ENCODE results near the gene PLA2G7.
"Not testable (repeated sequence)": the region's sequence is repeated elsewhere in the genome, so short reads cannot be mapped to it uniquely, and the experiment has no call there.

The PLA2G7 gene

DNA sequence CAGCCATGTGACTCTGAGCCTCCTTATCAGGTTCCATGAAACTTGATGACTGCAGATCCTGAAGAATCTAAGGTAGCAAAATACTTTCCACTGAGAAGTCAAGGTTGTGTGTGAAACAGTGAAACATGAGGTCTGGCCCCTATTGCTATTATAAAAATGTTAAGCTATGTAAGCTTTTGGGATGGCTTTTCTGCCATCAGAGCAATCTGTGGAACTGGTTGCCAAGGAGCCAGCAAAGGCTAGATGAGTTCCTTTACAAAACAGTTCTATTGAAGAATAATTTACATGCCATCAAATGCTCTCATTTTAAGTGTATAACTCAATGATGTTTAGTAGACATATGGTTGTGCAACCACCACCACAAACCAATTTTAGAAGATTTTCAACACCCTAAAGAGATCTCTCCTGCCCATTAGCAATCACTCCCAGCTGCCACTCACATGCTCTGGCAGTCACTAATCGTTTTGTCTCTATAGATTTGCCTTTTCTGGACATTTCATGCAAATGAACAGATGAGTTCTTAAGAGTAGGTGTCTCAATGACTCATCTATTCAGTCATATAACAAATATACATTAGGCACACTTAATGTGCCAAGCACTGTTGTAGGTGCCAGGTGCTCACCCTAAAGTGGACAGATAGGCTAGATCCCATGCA is 38.2 kb upstream of the PLA2G7 start:
- TF ChIP-seq, protein P1, sequence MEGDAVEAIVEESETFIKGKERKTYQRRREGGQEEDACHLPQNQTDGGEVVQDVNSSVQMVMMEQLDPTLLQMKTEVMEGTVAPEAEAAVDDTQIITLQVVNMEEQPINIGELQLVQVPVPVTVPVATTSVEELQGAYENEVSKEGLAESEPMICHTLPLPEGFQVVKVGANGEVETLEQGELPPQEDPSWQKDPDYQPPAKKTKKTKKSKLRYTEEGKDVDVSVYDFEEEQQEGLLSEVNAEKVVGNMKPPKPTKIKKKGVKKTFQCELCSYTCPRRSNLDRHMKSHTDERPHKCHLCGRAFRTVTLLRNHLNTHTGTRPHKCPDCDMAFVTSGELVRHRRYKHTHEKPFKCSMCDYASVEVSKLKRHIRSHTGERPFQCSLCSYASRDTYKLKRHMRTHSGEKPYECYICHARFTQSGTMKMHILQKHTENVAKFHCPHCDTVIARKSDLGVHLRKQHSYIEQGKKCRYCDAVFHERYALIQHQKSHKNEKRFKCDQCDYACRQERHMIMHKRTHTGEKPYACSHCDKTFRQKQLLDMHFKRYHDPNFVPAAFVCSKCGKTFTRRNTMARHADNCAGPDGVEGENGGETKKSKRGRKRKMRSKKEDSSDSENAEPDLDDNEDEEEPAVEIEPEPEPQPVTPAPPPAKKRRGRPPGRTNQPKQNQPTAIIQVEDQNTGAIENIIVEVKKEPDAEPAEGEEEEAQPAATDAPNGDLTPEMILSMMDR (IDR thresholded peaks at IDR 0.05; ENCODE audit: control insufficient read depth, extremely low read depth, insufficient read depth): no peak
- DNase-seq (ENCODE audit: low read depth): no peak
- H3K4me3 ChIP-seq (ENCODE audit: low read depth, low read length): no peak overlapping the region

DNA sequence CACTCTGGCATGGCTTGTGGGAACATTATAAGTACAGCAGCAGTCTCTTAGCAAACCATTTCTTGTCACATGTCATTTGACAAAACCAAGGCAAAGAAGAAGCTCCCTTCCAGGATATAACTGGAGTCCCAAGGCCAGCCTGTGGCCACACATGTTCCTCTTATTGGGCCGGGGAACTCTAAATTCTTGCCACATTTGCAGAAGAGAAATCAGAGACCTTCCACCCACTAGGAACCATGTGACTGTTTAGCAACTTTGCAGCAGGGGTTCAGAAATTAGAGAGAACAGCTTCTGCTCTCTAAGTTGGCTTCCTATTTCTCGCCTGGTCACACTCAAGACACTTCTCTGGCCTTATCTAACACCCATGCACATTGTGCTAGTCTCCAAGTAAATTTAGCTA is 37.6 kb upstream of the PLA2G7 start:
- no peak for DNase-seq (ENCODE audit: low read depth)
- no peak overlapping the region for H3K4me3 ChIP-seq (ENCODE audit: low read depth, low read length)
- TF ChIP-seq, protein P1 (IDR thresholded peaks at IDR 0.05; ENCODE audit: control insufficient read depth, extremely low read depth, insufficient read depth): no peak

DNA sequence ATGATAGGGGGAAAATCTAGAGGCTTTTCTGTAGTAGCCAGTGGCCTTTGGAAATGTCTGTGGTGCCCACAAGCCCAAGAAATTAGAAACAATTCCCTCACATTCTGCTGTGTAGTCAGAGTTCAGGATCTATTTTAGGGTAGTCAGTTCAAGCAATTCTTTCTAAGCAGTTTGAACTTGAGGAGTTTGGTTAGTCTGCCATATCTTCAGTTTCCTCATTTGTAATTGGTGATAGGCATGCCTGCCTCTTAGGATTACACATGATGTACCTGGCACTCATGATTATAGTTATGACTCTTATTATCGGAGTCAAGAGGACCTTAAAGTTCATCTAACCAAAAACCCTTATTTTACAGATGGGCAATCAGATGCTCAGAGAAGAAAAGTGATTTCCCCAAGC is 36.8 kb upstream of the PLA2G7 start:
- H3K4me3 ChIP-seq (ENCODE audit: low read depth, low read length): no peak overlapping the region
- TF ChIP-seq, protein P1 (IDR thresholded peaks at IDR 0.05; ENCODE audit: control insufficient read depth, extremely low read depth, insufficient read depth): no peak
- DNase-seq (ENCODE audit: low read depth): no peak

DNA sequence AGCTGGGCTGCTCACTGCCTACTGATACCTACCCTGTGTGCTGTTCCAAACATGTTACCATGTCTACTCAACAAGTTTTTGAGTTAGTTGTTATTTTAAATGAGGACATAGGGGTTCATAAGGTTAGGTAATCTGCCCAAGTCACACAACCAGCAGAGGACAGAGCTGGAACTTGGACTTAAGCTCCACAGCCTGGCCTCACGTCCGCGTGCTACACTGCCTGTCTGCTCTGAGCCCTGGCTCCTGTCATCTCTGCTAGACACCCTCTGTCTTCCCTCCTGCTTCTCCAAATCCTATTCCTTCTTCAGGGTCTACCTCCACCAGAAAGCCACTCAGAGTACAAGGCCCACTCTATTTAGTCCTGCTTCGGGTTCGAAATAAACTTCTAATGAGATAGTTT is 29.8 kb upstream of the PLA2G7 start:
- DNase-seq (ENCODE audit: low read depth): no peak
- no peak overlapping the region for H3K4me3 ChIP-seq (ENCODE audit: low read depth, low read length)
- TF ChIP-seq, protein P1 (IDR thresholded peaks at IDR 0.05; ENCODE audit: control insufficient read depth, extremely low read depth, insufficient read depth): no peak

DNA sequence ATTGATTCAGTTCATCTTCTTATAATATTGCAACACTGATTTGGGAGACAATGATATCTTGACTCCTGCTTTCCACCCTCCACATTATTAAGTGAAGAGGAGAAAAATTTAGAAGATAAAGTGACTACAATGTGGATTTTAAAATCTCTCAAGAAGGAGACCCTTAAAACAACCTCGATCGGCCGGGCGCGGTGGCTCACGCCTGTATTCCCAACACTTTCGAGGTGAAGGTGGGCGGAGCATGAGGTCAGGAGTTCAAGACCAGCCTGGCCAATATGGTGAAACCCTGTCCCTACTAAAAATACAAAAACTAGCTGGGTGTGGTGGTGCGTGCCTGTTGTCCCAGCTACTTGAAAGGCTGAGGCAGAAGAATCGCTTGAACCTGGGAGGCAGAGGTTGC is 29.1 kb upstream of the PLA2G7 start:
- not testable (repeated sequence) for DNase-seq (ENCODE audit: low read depth); H3K4me3 ChIP-seq (ENCODE audit: low read depth, low read length)

DNA sequence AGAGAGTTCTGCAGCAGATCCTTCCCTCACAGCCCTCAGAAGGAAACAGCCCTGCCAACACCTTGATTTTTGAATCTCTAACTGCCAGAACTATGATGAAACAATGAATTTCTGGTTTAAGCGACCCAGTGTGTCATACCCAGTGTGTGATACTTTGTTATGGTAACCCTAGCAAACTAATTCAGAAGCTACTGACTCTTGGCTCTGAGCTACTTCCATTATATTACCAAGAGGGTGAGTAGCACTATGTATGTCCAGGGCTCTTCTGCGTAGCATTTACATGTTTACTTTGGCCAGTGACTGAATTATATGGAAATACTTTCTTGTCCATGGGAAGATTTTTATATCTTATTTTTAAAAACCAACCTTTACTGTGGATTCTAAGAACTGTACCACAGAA is 28.3 kb upstream of the PLA2G7 start:
- H3K4me3 ChIP-seq (ENCODE audit: low read depth, low read length): no peak overlapping the region
- TF ChIP-seq, protein P1 (IDR thresholded peaks at IDR 0.05; ENCODE audit: control insufficient read depth, extremely low read depth, insufficient read depth): no peak
- no peak for DNase-seq (ENCODE audit: low read depth)

DNA sequence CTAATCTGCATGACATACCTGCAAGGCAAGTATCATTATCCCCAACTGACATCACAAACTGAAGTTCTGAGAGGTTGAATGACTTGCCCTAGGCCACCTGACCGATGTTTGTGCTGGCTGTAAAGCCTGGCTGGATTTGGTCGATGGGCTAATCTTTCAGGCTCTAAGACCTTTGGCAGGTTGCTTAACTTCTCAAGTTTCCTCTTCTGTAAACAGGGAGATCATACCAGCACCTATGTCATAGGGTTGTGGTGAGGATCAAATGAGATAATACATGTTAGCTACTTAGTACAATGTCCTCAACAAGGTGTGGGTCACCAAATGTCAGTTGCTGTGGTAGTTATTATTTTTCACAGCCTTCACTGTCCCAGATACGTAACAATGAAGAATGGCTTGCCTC is 25.8 kb upstream of the PLA2G7 start:
- TF ChIP-seq, protein P1 (IDR thresholded peaks at IDR 0.05; ENCODE audit: control insufficient read depth, extremely low read depth, insufficient read depth): no peak
- no peak for DNase-seq (ENCODE audit: low read depth)
- H3K4me3 ChIP-seq (ENCODE audit: low read depth, low read length): no peak overlapping the region

All from LNCaP clone FGC (cell line).